WTC11 (cell line): ENCODE measurements around the gene GRM8. TPM values are rescaled to one million over a fixed set of nuclear protein-coding genes. Genes with fewer than 3 reads are reported as not detected.

Experiments
- ATAC-seq: fragments of 200-7000 bp; cut with Tn5 transposase; 2 replicates; pipeline ENCODE4 v1.10.0; 2021; ENCODE audit warnings: mild to moderate bottlenecking, moderate library complexity
- CTCF ChIA-PET: fragments of 300-600 bp; sonication (Branson Sonifier 250); formaldehyde crosslinking; loops from one replicate; lab custom pipeline; 2021; ENCODE audit warnings: antibody characterized with exemption; lab: Charles Lee
- POLR2A ChIA-PET: fragments of 350-600 bp; sonication (Branson Sonifier 250); formaldehyde crosslinking; loops from one replicate; lab custom pipeline; 2021; ENCODE audit warnings: antibody characterized with exemption; lab: Charles Lee
- DNase-seq: peaks from one replicate; pipeline ENCODE4 v3.0.0; 2021; ENCODE audit warnings: low spot score
- H3K27ac Mint-ChIP-seq: 2 replicates; pipeline ENCODE4 v1.8.0; 2021; ENCODE audit warnings: mixed read lengths
- H3K27me3 Mint-ChIP-seq: 2 replicates; pipeline ENCODE4 v1.8.0; 2021; ENCODE audit warnings: low read depth, mild to moderate bottlenecking, moderate library complexity, mixed read lengths
- H3K36me3 Mint-ChIP-seq: 2 replicates; pipeline ENCODE4 v1.8.0; 2021; ENCODE audit warnings: mixed read lengths
- H3K4me1 Mint-ChIP-seq: 2 replicates; pipeline ENCODE4 v1.8.0; 2022; ENCODE audit warnings: mixed read lengths
- H3K4me3 Mint-ChIP-seq: 2 replicates; pipeline ENCODE4 v1.8.0; 2021; ENCODE audit warnings: mild to moderate bottlenecking, moderate library complexity, mixed read lengths
- H3K9me3 Mint-ChIP-seq: 2 replicates; pipeline ENCODE4 v1.8.0; 2021; ENCODE audit warnings: mixed read lengths
- ATF1 ChIP-seq: sonication (generic); formaldehyde crosslinking; IDR thresholded peaks from 2 replicates; pipeline ENCODE4 v1.8.1; 2023; ENCODE audit warnings: mild to moderate bottlenecking, moderate library complexity, missing genetic modification reagents
- EMX1 ChIP-seq: fragments of 250-450 bp; sonication (Bioruptor Pico); IDR thresholded peaks from 2 replicates; pipeline ENCODE4 v1.8.0; 2021; ENCODE audit warnings: mild to moderate bottlenecking
- ESRRA ChIP-seq: sonication (generic); formaldehyde crosslinking; IDR thresholded peaks from 2 replicates; pipeline ENCODE4 v1.8.1; 2022; ENCODE audit warnings: mild to moderate bottlenecking, missing genetic modification reagents, borderline replicate concordance
- FOXK1 ChIP-seq: sonication (generic); formaldehyde crosslinking; IDR thresholded peaks from 2 replicates; pipeline ENCODE4 v1.8.0; 2022; ENCODE audit warnings: mild to moderate bottlenecking, moderate library complexity, missing genetic modification reagents
- GABPB1 ChIP-seq: sonication (generic); formaldehyde crosslinking; IDR thresholded peaks from 2 replicates; pipeline ENCODE4 v1.8.1; 2023; ENCODE audit warnings: mild to moderate bottlenecking, missing genetic modification reagents
- IRF2 ChIP-seq: sonication (generic); formaldehyde crosslinking; IDR thresholded peaks from 2 replicates; pipeline ENCODE4 v1.8.0; 2022; ENCODE audit warnings: low read depth, missing genetic modification reagents, borderline replicate concordance
- KAT7 ChIP-seq: sonication (generic); formaldehyde crosslinking; IDR thresholded peaks from 2 replicates; pipeline ENCODE4 v1.8.1; 2023; ENCODE audit warnings: missing genetic modification reagents, mild to moderate bottlenecking, borderline replicate concordance
- MYBL2 ChIP-seq: sonication (generic); formaldehyde crosslinking; IDR thresholded peaks from 2 replicates; pipeline ENCODE4 v1.8.1; 2023; ENCODE audit warnings: mild to moderate bottlenecking, moderate library complexity, missing genetic modification reagents
- NFATC4 ChIP-seq: fragments of 250-450 bp; sonication (Bioruptor Pico); IDR thresholded peaks from 2 replicates; pipeline ENCODE4 v1.9.0; 2021; ENCODE audit warnings: mild to moderate bottlenecking
- NFE2L1 ChIP-seq: sonication (generic); formaldehyde crosslinking; IDR thresholded peaks from 2 replicates; pipeline ENCODE4 v1.8.1; 2023; ENCODE audit warnings: missing genetic modification reagents
- NR2C2 ChIP-seq: sonication (generic); formaldehyde crosslinking; IDR thresholded peaks from 2 replicates; pipeline ENCODE4 v1.8.0; 2022; ENCODE audit warnings: mild to moderate bottlenecking, missing genetic modification reagents
- NR3C1 ChIP-seq: sonication (generic); formaldehyde crosslinking; conservative IDR thresholded peaks from 2 replicates; pipeline ENCODE4 v1.8.1; 2023; ENCODE audit warnings: low read depth, mild to moderate bottlenecking, missing genetic modification reagents
- USF1 ChIP-seq: sonication (generic); formaldehyde crosslinking; IDR thresholded peaks from 2 replicates; pipeline ENCODE4 v1.8.0; 2022; ENCODE audit warnings: mild to moderate bottlenecking, missing genetic modification reagents
- ZNF281 ChIP-seq: sonication (generic); formaldehyde crosslinking; IDR thresholded peaks from 2 replicates; pipeline ENCODE4 v1.8.0; 2023; ENCODE audit warnings: mild to moderate bottlenecking, missing genetic modification reagents
- ZNF512 ChIP-seq: sonication (generic); formaldehyde crosslinking; IDR thresholded peaks from 2 replicates; pipeline ENCODE4 v1.8.1; 2022; ENCODE audit warnings: missing genetic modification reagents, borderline replicate concordance
- total RNA-seq: library from RNA; stranded (reverse); gene quantifications from 3 replicates; pipeline ENCODE4 v1.2.3, GENCODE V29; 2021

The GRM8 gene
- total RNA-seq, 1 experiment from 2014 or later, result 2.3 TPM

GRCh38 chr7:126411821-126412383, 840.8 kb downstream of the GRM8 start:
- no peaks in the 10 kb centered on the region for H3K36me3 Mint-ChIP-seq
- TF ChIP-seq FOXK1 (CRISPR knock-in tag) (no peak), NR3C1 (CRISPR knock-in tag) (no peak), KAT7 (CRISPR knock-in tag) (no peak)
- TF ChIP-seq, all 79 proteins: peak for 0
- Mint-ChIP-seq H3K4me3 (no peak overlapping the region), H3K27ac (no peak overlapping the region), H3K27me3 (no peaks in the 10 kb centered on the region), H3K4me1 (peaks cover 19% of the 10 kb centered on the region), H3K9me3 (no peaks in the 10 kb centered on the region)
- ATAC-seq, result no peak; the same call in 1 of the 2 replicates
- DNase-seq, result no peak
- ChIA-PET POLR2A (no interaction called here), CTCF (no interaction called here)

- ATAC-seq, result no peak
- DNase-seq, result no peak
- Mint-ChIP-seq H3K9me3 (no peaks in the 10 kb centered on the region), H3K27me3 (no peaks in the 10 kb centered on the region), H3K27ac (no peak overlapping the region), H3K4me1 (peaks cover 19% of the 10 kb centered on the region), H3K4me3 (no peak overlapping the region), H3K36me3 (no peaks in the 10 kb centered on the region)
- CTCF ChIA-PET, result no interaction called here
- POLR2A ChIA-PET, result no interaction called here
- TF ChIP-seq ZNF512 (CRISPR knock-in tag) (no peak), NR2C2 (CRISPR knock-in tag) (no peak), ATF1 (CRISPR knock-in tag) (no peak), IRF2 (CRISPR knock-in tag) (no peak), NFE2L1 (CRISPR knock-in tag) (no peak), USF1 (no peak), ESRRA (CRISPR knock-in tag) (no peak), EMX1 (CRISPR knock-in tag) (no peak)
- TF ChIP-seq, all 79 proteins: peak for 0
Measured at GRCh38 chr7:126411032-126411820, 841.5 kb downstream of the GRM8 start.

- DNase-seq (no peak), ATAC-seq (no peak)
- Mint-ChIP-seq H3K27me3 (no peaks in the 10 kb centered on the region; the same call in 1 of the 2 replicates), H3K36me3 (no peaks in the 10 kb centered on the region), H3K27ac (no peak overlapping the region), H3K4me3 (no peak overlapping the region), H3K4me1 (peaks cover 8% of the 10 kb centered on the region), H3K9me3 (no peaks in the 10 kb centered on the region)
- ChIA-PET POLR2A (no interaction called here), CTCF (no interaction called here)
- TF ChIP-seq MYBL2 (CRISPR knock-in tag) (no peak), ZNF281 (CRISPR knock-in tag) (no peak), GABPB1 (no peak), NFATC4 (CRISPR knock-in tag) (no peak)
Measured at GRCh38 chr7:126403040-126403439, 849.7 kb downstream of the GRM8 start.
